Astrocyte of the spinal cord (primary cell): Measurements from ENCODE around the gene NPVF.

Experiments used
- DNase-seq: peaks from one replicate; pipeline ENCODE4 v3.0.0; 2011; ENCODE audit warnings: low read depth, low spot score
- H3K4me3 ChIP-seq: 2 replicates; pipeline ENCODE4 v1.5.1; 2011; ENCODE audit warnings: low read depth, mild to moderate bottlenecking, low read length, moderate library complexity
- CTCF ChIP-seq: IDR thresholded peaks from 2 replicates; pipeline ENCODE4 v1.5.1; 2012; ENCODE audit warnings: low read depth, mild to moderate bottlenecking, low read length, inconsistent platforms
- in situ Hi-C: cut with HindIII; loops from 2 replicates; pipeline ENCODE4 v1.10.0; 2017; ENCODE audit warnings: low sequenced_read_pairs

NPVF gene

GRCh38 chr7:25218191-25218590, 10.1 kb downstream of the NPVF start:
- no peak for DNase-seq
- no peak overlapping the region for H3K4me3 ChIP-seq
- no peak for TF ChIP-seq CTCF
- in situ Hi-C loops: no loop called here

- in situ Hi-C loops: no loop called here
- peak; percentile 35 for DNase-seq
- no peak overlapping the region for H3K4me3 ChIP-seq
- peak; percentile 68 for TF ChIP-seq CTCF
Observed at GRCh38 chr7:25216837-25217236, 11.4 kb downstream of the NPVF start.

- no peak overlapping the region for H3K4me3 ChIP-seq
- in situ Hi-C loops: no loop called here
- DNase-seq: no peak
- no peak for TF ChIP-seq CTCF
Observed at GRCh38 chr7:25215694-25216335, 12.5 kb downstream of the NPVF start.

- no peak overlapping the region for H3K4me3 ChIP-seq
- no peak for DNase-seq
- TF ChIP-seq CTCF: no peak
- in situ Hi-C loops: no loop called here
Observed at GRCh38 chr7:25208525-25209221, 19.6 kb downstream of the NPVF start.

DNA sequence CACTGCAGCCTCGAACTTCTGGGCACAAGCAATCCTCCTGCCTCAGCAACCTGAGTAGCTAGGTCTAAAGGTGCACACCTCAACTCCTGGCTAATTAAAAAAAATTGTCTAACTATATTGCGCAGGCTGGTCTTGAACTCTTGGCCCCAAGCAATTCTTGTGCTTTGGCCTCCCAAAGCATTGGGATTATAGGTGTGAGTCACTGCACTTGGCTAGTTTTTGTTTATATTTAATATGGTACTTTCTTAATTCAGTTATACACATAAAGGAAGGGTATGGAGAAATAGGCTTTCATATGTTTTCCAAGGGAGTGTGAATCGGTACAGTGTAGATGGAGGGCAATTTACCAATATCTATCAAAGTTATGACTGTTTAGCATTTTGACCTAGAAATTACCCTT, 20.4 kb downstream of the NPVF start:
- no peak for DNase-seq
- TF ChIP-seq CTCF: no peak
- in situ Hi-C loops: no loop called here
- no peak overlapping the region for H3K4me3 ChIP-seq

GRCh38 chr7:25206765-25207164, 21.5 kb downstream of the NPVF start:
- TF ChIP-seq CTCF: no peak
- DNase-seq: no peak
- H3K4me3 ChIP-seq: no peak overlapping the region
- in situ Hi-C loops: no loop called here
